Measurements from ENCODE around the gene AGBL3. TPM values are rescaled to one million over a fixed set of nuclear protein-coding genes. Genes with fewer than 3 reads are reported as not detected.
"Not testable (repeated sequence)": the region's sequence is repeated elsewhere in the genome, so short reads cannot be mapped to it uniquely, and the experiment has no call there.

AGBL3 gene
- total RNA-seq, 4 donors from 2014 or later: 0.61 to 1.9 (median 1.0) TPM

DNA sequence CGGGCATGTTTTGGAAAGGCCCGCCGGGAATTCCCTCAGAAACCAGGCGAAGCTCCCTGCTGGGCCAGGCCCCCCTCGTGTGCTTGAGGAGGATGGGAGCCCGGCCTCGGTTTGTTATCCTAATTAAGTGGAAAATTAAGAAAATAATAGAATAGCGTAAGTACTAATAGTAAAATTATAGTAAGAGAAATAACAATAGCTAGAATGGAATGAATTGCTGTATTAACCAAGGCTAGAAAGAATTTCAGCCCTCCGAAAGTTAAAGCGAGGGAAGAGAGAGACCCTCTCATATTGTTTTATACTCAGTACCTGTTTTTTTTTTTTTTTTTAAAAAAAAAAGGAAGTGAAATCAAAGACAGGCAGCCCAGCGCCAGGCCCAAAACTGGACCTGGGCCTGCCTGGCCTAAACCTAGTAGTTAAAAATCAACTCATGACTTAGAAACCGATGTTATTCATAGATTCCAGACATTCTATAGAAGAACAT, 184.7 kb downstream of the AGBL3 start:
- peaks cover 47 to 53% of the 10 kb centered on the region in 2 donors for H3K4me1 ChIP-seq
- H3K27me3 ChIP-seq; ATAC-seq; in situ Hi-C loops (cut with MboI; ENCODE audit: low sequenced_read_pairs in 4 of 4); H3K9me3 ChIP-seq; DNase-seq: not testable (repeated sequence)
- H3K27ac ChIP-seq: peak overlapping the region; percentile 93 to 97 (median 96)
- H3K4me3 ChIP-seq: peak overlapping the region; percentile 63 to 85 (median 72)
- TF ChIP-seq, protein P1, sequence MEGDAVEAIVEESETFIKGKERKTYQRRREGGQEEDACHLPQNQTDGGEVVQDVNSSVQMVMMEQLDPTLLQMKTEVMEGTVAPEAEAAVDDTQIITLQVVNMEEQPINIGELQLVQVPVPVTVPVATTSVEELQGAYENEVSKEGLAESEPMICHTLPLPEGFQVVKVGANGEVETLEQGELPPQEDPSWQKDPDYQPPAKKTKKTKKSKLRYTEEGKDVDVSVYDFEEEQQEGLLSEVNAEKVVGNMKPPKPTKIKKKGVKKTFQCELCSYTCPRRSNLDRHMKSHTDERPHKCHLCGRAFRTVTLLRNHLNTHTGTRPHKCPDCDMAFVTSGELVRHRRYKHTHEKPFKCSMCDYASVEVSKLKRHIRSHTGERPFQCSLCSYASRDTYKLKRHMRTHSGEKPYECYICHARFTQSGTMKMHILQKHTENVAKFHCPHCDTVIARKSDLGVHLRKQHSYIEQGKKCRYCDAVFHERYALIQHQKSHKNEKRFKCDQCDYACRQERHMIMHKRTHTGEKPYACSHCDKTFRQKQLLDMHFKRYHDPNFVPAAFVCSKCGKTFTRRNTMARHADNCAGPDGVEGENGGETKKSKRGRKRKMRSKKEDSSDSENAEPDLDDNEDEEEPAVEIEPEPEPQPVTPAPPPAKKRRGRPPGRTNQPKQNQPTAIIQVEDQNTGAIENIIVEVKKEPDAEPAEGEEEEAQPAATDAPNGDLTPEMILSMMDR (IDR thresholded peaks at IDR 0.05 in 4 of 5, conservative IDR thresholded peaks at IDR 0.05 in 1 of 5): peak in 1 of 5 experiments; percentile 10
- intact Hi-C loops (cut with DNase I; ENCODE audit: low total_unique reads): loop anchor here (1.0 to 5.0 kb wide), 4 partner anchors 24 to 479 kb away; partner anchors contain the start of genes AGBL3 and WDR91
- peaks cover 0 to 23% of the 10 kb centered on the region in 2 donors for H3K36me3 ChIP-seq

DNA sequence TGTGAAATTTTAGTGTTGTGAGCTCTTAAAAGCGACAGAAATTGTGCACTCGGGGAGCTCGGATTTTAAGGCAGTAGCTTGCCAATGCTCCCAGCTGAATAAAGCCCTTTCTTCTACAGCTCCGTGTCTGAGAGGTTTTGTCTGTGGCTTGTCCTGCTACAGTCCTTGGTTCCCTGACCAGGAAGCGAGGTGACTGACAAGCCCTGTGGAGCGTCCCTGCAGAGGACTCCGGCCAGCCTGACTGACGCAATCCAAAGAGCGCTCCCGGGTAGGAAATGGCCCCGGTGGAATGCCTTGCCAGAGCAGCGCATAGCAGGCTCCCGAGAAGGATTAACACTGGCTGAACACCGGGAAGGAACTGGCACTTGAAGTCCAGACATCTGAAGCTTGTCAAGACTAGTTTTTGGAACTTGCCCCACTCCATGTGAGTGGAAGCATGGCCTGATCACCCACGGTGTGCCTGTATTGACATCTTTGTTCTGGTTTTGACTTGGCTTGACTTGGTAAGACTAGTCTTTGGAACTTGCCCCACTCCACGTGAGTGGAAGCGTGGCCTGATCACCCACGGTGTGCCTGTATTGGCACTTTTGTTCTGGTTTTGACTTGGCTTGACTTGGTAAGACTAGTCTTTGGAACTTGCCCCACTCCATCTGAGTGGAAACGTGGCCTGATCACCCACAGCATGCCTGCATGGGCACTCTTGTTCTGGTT, 185.4 kb downstream of the AGBL3 start:
- intact Hi-C loops (cut with DNase I; ENCODE audit: low total_unique reads): loop anchor here (2.0 to 5.0 kb wide), 2 partner anchors 39 to 479 kb away; partner anchors contain the start of gene WDR91
- TF ChIP-seq POLR2A (IDR thresholded peaks at IDR 0.05): peak; percentile 44 to 51
- H3K9me3 ChIP-seq; in situ Hi-C loops (cut with MboI; ENCODE audit: low sequenced_read_pairs in 4 of 4); H3K27me3 ChIP-seq: not testable (repeated sequence)
- Histone ChIP-seq H3K4me3 (peak overlapping the region; percentile 26 to 75 (median 66)), H3K27ac (peak overlapping the region; percentile 93 to 97 (median 96)), H3K4me1 (peaks cover 40 to 46% of the 10 kb centered on the region in 2 donors), H3K36me3 (peaks cover 0 to 20% of the 10 kb centered on the region in 2 donors)
- ATAC-seq (peak; percentile 26 to 54), DNase-seq (peak; percentile 82 to 94)

DNA sequence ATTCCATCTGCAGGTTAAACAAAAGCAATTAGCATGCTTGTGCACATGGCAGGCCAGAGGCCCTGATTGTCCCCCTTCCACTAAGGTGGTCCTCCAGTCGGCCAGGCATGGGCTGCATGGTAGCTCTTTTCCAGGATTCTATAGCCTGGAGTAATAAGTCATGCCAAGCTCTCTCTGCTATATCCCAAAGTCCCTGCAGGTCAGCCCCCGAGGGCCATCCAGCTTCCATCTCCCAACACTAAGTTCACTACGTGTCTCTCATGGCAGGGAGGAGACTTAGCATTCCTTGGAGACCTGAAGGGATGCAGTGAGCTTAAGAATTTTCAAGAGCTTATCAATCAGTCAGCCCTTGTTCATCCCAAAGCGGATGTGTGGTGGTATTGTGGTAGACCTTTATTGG, 187.6 kb downstream of the AGBL3 start:
- H3K9me3 ChIP-seq; DNase-seq; in situ Hi-C loops (cut with MboI; ENCODE audit: low sequenced_read_pairs in 4 of 4); H3K27ac ChIP-seq; ATAC-seq; H3K4me3 ChIP-seq; H3K27me3 ChIP-seq: not testable (repeated sequence)
- peaks cover 21 to 24% of the 10 kb centered on the region in 2 donors for H3K4me1 ChIP-seq
- intact Hi-C loops (cut with DNase I; ENCODE audit: low total_unique reads): loop anchor here (5.0 kb wide), 1 partner anchor 482 kb away; no protein-coding TSS in a partner anchor
- peaks cover 0 to 26% of the 10 kb centered on the region in 2 donors for H3K36me3 ChIP-seq

DNA sequence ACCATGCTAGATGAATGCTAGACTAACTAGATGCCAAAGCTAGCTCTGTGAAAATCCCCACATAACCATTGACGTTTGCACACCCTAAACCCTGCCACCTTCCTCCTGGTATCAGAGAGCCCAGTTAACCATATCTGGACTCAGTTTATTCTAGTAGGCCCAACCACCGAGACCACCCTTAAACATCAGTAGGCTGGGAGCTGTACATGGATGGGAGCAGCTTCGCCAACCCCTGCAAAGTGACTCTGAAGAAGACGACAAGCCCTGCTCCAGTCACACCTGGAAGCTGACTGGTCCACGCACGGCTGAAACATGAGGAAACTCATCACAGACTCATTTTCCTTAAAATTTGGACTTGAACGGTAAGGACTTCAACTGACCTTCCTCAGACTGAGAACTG, 188.6 kb downstream of the AGBL3 start:
- no peak for DNase-seq
- Histone ChIP-seq H3K4me3 (no peak overlapping the region), H3K27me3 (no peaks in the 10 kb centered on the region), H3K27ac (no peak overlapping the region), H3K36me3 (peaks cover 0 to 36% of the 10 kb centered on the region in 2 donors), H3K9me3 (no peaks in the 10 kb centered on the region), H3K4me1 (peaks cover 11 to 14% of the 10 kb centered on the region in 2 donors)
- ATAC-seq: no peak
- TF ChIP-seq POLR2A (IDR thresholded peaks at IDR 0.05): no peak
- TF ChIP-seq, protein P1 (IDR thresholded peaks at IDR 0.05 in 4 of 5, conservative IDR thresholded peaks at IDR 0.05 in 1 of 5): no peak
- in situ Hi-C loops (cut with MboI; ENCODE audit: low sequenced_read_pairs in 4 of 4) (loop anchor here in 2 of 4 donors (25.0 kb wide), 2 partner anchors 188 to 513 kb away; partner anchors contain the start of gene AGBL3 (in 1 of the 2)), intact Hi-C loops (cut with DNase I; ENCODE audit: low total_unique reads) (loop anchor here (5.0 kb wide), 1 partner anchor 483 kb away; no protein-coding TSS in a partner anchor)

DNA sequence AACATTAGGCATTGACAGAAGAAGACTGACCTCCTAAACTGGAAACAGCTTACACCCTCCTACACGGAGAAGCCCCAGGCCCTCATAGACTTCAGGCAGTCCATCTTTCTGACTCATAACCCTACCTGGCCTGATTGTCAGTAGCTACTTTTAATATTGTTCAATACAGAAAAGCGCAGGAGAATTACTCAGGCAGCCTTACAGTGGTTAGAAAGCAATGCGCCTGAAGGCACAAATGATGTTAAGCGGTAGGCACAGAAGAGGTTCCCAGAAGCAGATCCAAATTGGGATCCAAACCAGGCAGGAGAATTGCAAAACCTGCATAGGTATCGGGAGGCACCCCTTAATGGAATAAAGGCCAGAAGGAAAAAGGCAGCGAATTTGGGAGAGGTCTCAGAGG, 189.6 kb downstream of the AGBL3 start:
- H3K4me1 ChIP-seq: peaks cover 11 to 12% of the 10 kb centered on the region in 2 donors
- TF ChIP-seq POLR2A (IDR thresholded peaks at IDR 0.05): no peak
- TF ChIP-seq, protein P1 (IDR thresholded peaks at IDR 0.05 in 4 of 5, conservative IDR thresholded peaks at IDR 0.05 in 1 of 5): no peak
- H3K27me3 ChIP-seq: no peaks in the 10 kb centered on the region
- no peak for DNase-seq
- peaks cover 0 to 5% (median 0%) of the 10 kb centered on the region in 3 donors for H3K9me3 ChIP-seq
- in situ Hi-C loops (cut with MboI; ENCODE audit: low sequenced_read_pairs in 4 of 4) (loop anchor here in 2 of 4 donors (25.0 kb wide), 2 partner anchors 189 to 514 kb away; partner anchors contain the start of gene AGBL3 (in 1 of the 2)), intact Hi-C loops (cut with DNase I; ENCODE audit: low total_unique reads) (no loop called here)
- no peak overlapping the region for H3K4me3 ChIP-seq
- peaks cover 0 to 46% of the 10 kb centered on the region in 2 donors for H3K36me3 ChIP-seq
- H3K27ac ChIP-seq: no peak overlapping the region
- no peak for ATAC-seq
